ENCODE results near the gene AGRN.

Gene AGRN

GRCh38 chr1:1038694-1039093, 18.8 kb downstream of the AGRN start:
- no peak for DNase-seq (ENCODE audit: low spot score)

GRCh38 chr1:1039145-1039910, 19.4 kb downstream of the AGRN start:
- no peak for DNase-seq (ENCODE audit: low spot score)

- DNase-seq (ENCODE audit: low spot score), result peak; percentile 69
Observed at GRCh38 chr1:1040004-1040991, 20.4 kb downstream of the AGRN start.

- no peak for DNase-seq (ENCODE audit: low spot score)
Observed at GRCh38 chr1:1041092-1041523, 21.2 kb downstream of the AGRN start.

GRCh38 chr1:1041873-1042272, 22.0 kb downstream of the AGRN start:
- DNase-seq (ENCODE audit: low spot score), result no peak

GRCh38 chr1:1042835-1043234, 22.9 kb downstream of the AGRN start:
- DNase-seq (ENCODE audit: low spot score), result no peak

- DNase-seq (ENCODE audit: low spot score), result no peak
Observed at GRCh38 chr1:1043411-1043810, 23.5 kb downstream of the AGRN start.

- no peak for DNase-seq (ENCODE audit: low spot score)
Observed at GRCh38 chr1:1043921-1044320, 24.0 kb downstream of the AGRN start.

GRCh38 chr1:1044455-1045078, 24.6 kb downstream of the AGRN start:
- no peak for DNase-seq (ENCODE audit: low spot score)

- no peak for DNase-seq (ENCODE audit: low spot score)
Observed at GRCh38 chr1:1045129-1045528, 25.2 kb downstream of the AGRN start.

- no peak for DNase-seq (ENCODE audit: low spot score)
Observed at GRCh38 chr1:1046243-1046642, 26.3 kb downstream of the AGRN start.

- no peak for DNase-seq (ENCODE audit: low spot score)
Observed at GRCh38 chr1:1046767-1047166, 26.8 kb downstream of the AGRN start.

- no peak for DNase-seq (ENCODE audit: low spot score)
Observed at GRCh38 chr1:1047407-1047806, 27.5 kb downstream of the AGRN start.

GRCh38 chr1:1047963-1048362, 28.0 kb downstream of the AGRN start:
- no peak for DNase-seq (ENCODE audit: low spot score)

- DNase-seq (ENCODE audit: low spot score), result no peak
Observed at GRCh38 chr1:1048765-1049164, 28.8 kb downstream of the AGRN start.

- DNase-seq (ENCODE audit: low spot score), result no peak
Observed at GRCh38 chr1:1049318-1050165, 29.6 kb downstream of the AGRN start.

GRCh38 chr1:1050577-1051052, 30.7 kb downstream of the AGRN start:
- no peak for DNase-seq (ENCODE audit: low spot score)

- DNase-seq (ENCODE audit: low spot score), result no peak
Observed at GRCh38 chr1:1051127-1051810, 31.3 kb downstream of the AGRN start.

GRCh38 chr1:1052003-1052840, 32.3 kb downstream of the AGRN start:
- DNase-seq (ENCODE audit: low spot score), result no peak

GRCh38 chr1:1053022-1053421, 33.1 kb downstream of the AGRN start:
- DNase-seq (ENCODE audit: low spot score), result no peak
